ENCODE measurements around the gene HOMER2. TPM values are rescaled to one million over a fixed set of nuclear protein-coding genes. Genes with fewer than 3 reads are reported as not detected.
A peak's percentile ranks its signal among the peaks of the same experiment; 100 is the strongest.

HOMER2 gene
- total and polyA plus RNA-seq, 2 of the 13 experiments (the other 11 are each of a cell fraction or from before 2014, with no cell fraction given), result 12.9 to 14.1 TPM

DNA sequence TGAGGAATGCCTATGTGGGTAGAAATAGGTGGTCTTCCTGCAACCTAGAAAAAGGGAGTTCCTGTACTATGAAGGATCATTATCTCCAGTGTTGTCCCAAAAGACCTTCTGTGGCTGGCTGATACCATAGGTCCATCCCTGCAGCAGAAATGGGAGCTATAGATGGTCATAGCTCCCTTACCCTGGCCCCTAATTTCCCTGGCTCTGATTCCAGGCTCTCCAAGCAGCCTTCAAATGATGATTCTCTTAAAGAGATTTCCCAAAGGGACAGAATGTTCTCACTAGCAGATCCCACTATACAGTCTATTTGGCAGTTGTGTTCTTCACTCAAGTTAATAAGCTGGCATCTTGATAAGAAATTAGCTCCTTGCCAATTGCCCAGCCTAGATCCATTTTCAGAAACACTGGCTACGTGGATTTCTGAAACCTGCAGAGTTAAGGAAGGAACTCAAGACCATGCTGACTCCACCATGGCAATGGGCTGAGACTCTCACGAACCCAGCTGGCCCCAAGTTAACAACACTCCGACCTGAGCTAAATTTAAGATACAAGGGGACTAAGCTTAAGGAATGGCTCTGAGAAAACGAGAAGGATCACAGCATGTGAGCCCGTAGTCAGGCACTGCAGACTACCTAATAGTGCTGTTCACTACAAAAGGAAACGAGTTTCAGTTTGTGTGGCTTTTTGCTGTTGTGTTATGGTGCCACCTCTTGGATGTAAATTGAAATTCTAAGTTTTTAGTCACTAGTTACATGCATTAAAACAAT, 47.6 kb upstream of the HOMER2 start:
- H2AFZ ChIP-seq (ENCODE audit: low read length), result no peak overlapping the region
- ATAC-seq, result peak; percentile 72
- peaks cover 0 to 3% of the 10 kb centered on the region in 2 experiments; a peak in 1 of 5 replicates for H3K36me3 ChIP-seq (replicated peaks in 1 of 2; ENCODE audit: control insufficient read depth in 1 of 2, insufficient read depth in 2 of 2, low read length in 2 of 2)
- WGBS (ENCODE audit: low lambda C conversion rate), result 65% methylated on average over 6 of the region's 6 CpGs
- FAIRE-seq, result peak; percentile 78
- no peaks in the 10 kb centered on the region for H3K79me2 ChIP-seq (ENCODE audit: insufficient read depth, low read length)
- intact Hi-C loops (cut with micrococcal nuclease; ENCODE audit: unreplicated experiment) (loop anchor here (1.0 to 2.0 kb wide), 3 partner anchors 150 to 469 kb away; partner anchors contain the start of gene RPS17), in situ Hi-C loops (cut with HindIII; ENCODE audit: extremely low pct_ligation_motif_present, low pct_unique_long_range_greater_than_20kb) (no loop called here)
- POLR2A ChIA-PET, result interaction anchor here (1.2 kb wide), 1 partner anchor 11 kb away, joined by 4 read pairs; the partner anchor contains the start of gene C15orf40
- DNase-seq (ENCODE audit: low spot score), result peak; percentile 28
- no peaks in the 10 kb centered on the region for H3K9me3 ChIP-seq (ENCODE audit: low read length)
- H3K9ac ChIP-seq (ENCODE audit: insufficient read depth, low read depth, low read length), result no peak overlapping the region
- no peak overlapping the region for H3K4me2 ChIP-seq (ENCODE audit: low read depth, low read length)
- TF ChIP-seq RAD21 (CRISPR knock-in tag; IDR thresholded peaks at IDR 0.05) (peak; percentile 47; the same call in 1 of the 2 replicates), SMC3 (IDR thresholded peaks at IDR 0.05; ENCODE audit: low read length) (peak; percentile 38; the same call in 1 of the 2 replicates), TSC22D2 (CRISPR knock-in tag; IDR thresholded peaks at IDR 0.05; ENCODE audit: borderline replicate concordance) (no peak), STAG1 (CRISPR knock-in tag; IDR thresholded peaks at IDR 0.05) (peak; percentile 82)
- TF ChIP-seq, protein P1, sequence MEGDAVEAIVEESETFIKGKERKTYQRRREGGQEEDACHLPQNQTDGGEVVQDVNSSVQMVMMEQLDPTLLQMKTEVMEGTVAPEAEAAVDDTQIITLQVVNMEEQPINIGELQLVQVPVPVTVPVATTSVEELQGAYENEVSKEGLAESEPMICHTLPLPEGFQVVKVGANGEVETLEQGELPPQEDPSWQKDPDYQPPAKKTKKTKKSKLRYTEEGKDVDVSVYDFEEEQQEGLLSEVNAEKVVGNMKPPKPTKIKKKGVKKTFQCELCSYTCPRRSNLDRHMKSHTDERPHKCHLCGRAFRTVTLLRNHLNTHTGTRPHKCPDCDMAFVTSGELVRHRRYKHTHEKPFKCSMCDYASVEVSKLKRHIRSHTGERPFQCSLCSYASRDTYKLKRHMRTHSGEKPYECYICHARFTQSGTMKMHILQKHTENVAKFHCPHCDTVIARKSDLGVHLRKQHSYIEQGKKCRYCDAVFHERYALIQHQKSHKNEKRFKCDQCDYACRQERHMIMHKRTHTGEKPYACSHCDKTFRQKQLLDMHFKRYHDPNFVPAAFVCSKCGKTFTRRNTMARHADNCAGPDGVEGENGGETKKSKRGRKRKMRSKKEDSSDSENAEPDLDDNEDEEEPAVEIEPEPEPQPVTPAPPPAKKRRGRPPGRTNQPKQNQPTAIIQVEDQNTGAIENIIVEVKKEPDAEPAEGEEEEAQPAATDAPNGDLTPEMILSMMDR (CRISPR knock-in tag; IDR thresholded peaks at IDR 0.05), result peak; percentile 61
- no peaks in the 10 kb centered on the region for H4K20me1 ChIP-seq (ENCODE audit: insufficient read depth, low read length)
- H3K27me3 ChIP-seq (ENCODE audit: control insufficient read depth in 1 of 2, insufficient read depth in 2 of 2, low read length in 2 of 2), result no peaks in the 10 kb centered on the region
- CTCF ChIA-PET (ENCODE audit: low intra/inter-chr PET ratio, low total read pairs), result interaction anchor here (1.9 kb wide), 1 partner anchor 150 kb away, joined by 17 read pairs; no protein-coding TSS in a partner anchor
- H3K27ac ChIP-seq (ENCODE audit: extremely low read length, insufficient read depth, low read length), result no peak overlapping the region
- no peaks in the 10 kb centered on the region for H3K4me1 ChIP-seq (ENCODE audit: insufficient read depth, low read length)
- no TSS peak for BruUV-seq (replicated peaks)
- H3K4me3 ChIP-seq (replicated peaks in 1 of 3; ENCODE audit: insufficient read depth in 1 of 3, low read depth in 2 of 3, low read length in 3 of 3), result no peak overlapping the region
